SK-N-DZ (cell line): Measurements from ENCODE around the gene CALY.

Experiments
- DNase-seq: peaks from one replicate; pipeline ENCODE4 v3.0.0-alpha.2; 2015; ENCODE audit warnings: low spot score

The CALY gene

DNA sequence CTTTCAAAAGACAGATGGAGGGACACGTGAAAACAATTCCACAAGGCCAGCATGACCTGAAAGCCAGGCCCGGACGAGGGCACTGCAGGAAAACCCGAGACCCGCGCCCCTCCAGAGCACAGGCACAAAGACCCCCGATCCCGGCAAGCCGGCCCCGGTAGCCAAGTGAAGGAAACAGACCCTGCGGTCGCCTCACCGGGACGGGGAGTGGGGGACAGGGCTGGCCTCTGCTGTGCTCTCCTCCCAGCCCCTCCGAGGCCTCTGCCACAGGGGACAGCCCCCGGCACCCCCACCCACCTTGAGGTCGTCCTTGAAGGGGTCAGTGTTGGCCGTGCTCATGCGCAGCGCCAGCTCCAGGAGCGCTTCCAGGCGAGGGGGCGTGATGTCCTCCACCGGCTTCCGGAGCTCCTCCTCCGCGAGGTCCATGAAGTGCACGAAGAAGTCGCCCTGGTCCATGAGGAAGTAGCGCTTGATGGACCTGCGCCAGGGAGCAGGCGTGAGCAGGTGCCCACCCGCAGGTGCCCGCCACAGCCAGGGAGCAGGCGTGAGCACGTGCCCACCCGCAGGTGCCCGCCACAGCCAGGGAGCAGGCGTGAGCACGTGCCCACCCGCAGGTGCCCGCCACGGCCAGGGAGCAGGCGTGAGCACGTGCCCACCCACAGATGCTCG lies 48.7 kb downstream of the CALY start:
- DNase-seq, result no peak

DNA sequence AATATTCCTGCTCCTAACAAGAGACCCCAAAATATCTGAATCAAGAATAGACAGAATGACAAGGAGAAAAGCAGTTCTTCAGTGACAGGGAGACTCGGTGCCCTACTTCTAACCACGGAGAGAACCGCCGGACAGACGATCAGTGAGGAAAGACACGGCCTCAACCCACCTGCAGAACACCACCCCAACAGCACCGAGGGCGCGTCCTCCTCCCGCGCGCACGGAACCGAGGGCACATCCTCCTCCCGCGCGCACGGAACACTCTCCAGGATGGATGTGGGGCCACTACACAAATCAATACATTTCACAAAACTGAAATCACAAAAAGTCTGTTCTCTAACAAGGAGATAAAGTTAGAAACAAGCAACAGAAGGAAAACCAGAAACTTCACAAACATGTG lies 50.3 kb downstream of the CALY start:
- no peak for DNase-seq

DNA sequence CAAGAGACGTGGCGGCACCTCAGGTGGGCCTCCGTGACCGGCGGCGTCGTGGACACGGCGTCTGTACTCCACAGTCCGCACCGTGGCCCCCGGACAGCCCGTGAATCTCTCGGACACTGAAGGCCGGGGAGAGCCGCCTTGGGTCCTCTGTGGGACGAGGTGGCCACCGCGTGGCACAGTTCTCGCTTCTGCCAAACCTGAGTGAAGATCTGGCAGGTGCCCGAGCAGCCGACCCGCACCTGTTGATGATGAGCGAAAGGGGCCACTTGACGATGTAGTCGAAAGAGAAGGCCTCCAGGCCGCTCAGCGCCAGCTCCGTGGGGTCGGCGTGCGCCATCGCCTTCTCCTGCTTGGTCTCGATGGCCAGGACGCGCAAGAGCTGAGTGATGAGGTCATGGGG lies 51.5 kb downstream of the CALY start:
- no peak for DNase-seq

- no peak for DNase-seq
Observed at GRCh38 chr10:133283931-133284330, 52.8 kb downstream of the CALY start.

DNA sequence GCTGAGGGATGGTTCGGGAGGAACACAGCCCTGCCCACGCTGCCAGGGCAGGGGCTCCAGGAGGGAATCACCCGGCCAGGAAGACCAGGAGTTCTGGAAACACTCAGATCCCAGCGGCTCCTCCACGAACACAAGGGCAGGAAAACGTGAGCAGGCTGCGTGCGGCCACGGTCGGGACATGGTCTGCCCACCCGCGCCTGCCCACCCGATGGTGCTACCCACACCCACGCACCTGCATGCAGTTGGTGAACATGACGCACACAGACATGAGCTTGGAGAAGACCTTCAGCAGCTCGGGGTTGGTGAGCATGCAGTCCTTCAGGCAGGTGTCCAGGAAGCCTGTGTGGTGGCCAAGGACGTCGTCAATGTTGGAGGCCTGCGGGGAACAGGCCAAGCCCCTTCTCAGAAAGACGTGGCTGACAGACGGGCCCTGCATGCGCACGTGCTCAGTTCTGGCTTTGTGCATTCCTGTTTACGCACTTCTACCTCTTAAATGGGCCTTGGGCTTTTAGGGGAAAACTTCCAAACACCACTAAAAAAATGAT lies 53.8 kb downstream of the CALY start:
- DNase-seq, result no peak

GRCh38 chr10:133281628-133282372 lies 54.9 kb downstream of the CALY start:
- DNase-seq, result no peak

DNA sequence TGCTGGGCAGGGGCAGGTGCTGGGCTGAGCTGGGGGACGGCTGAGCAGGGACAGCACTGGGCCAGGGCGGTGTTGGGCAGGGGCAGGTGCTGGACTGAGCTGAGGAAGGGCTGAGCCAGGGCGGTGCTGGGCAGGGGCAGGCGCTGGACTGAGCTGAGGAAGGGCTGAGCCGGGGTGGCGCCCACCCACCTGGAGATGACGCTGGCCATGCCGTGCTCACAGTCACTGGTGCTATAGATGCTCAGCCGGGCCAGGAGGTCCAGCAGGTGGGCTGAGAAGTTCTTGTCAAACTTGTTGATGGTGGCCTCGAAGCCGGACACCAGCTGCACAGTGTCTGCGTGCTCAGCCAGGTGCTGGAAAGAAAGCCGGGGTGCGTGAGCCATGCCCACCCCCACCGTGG lies 55.6 kb downstream of the CALY start:
- no peak for DNase-seq

DNA sequence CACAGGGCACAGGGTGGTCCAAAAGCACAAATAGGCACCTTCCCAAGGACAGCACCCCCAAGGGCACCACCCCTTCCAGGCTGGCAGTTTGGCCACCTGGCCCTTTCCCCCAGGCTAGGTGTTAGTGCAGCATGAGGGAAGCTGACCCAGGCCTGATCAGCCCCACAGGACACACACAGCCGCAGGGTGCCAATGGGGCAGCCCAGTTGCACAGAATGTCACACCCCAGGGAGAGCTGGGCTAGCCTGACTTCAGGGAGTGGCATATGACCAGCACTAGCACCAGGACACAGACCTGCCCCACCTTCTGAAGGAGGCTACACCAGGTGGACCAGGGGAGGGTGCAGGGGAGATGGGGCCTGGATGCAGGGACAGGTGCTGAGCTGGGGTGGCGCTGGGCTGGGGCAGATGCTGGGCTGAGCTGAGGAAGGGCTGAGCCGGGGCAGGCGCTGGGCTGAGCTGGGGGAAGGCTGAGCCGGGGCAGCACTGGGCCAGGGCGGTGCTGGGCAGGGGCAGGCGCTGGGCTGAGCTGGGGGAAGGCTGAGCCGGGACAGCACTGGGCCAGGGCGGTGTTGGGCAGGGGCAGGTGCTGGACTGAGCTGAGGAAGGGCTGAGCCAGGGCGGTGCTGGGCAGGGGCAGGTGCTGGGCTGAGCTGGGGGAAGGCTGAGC lies 56.2 kb downstream of the CALY start:
- no peak for DNase-seq

DNA sequence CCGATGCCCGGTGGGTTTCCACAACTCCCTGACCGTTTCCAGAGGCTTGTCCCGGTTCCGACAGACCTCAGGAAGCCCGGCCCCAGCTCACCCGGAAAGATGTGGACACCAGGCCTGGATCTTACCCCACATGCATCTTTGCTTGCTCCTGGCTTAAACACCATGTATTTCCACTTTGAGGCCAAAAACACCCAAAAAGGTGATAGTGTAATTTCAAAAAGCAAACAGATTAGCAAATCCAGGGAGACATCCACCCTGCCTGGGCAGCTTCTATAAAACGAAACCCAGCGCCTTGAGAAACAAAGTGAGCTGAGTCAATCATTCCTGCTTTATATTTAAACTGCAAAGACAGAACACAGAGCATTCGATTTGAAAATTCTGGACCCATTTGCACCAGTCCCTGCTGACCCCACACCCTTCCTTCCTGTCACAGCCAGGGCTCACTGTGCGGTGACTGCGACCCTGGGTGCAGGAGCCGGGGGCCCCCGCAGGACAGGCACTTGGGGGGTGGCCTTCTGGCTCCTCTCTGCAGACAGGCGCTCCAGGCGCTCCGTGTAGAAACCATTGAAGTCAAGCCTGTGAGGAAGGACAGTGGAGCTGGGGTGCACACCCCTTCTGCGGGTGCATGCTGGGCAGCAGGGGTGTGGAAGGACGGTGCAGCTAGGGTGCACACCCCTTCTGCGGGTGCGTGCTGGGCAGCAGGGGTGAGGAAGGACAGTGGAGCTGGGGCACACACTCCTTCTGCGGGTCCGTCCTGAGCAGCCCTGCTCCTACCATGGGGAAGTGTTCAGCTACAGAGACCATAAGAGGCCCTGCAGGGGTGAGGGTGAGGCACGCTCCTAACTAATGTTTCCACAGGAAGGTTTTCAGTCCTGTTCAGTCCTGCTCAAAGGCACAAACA lies 57.1 kb downstream of the CALY start:
- no peak for DNase-seq

DNA sequence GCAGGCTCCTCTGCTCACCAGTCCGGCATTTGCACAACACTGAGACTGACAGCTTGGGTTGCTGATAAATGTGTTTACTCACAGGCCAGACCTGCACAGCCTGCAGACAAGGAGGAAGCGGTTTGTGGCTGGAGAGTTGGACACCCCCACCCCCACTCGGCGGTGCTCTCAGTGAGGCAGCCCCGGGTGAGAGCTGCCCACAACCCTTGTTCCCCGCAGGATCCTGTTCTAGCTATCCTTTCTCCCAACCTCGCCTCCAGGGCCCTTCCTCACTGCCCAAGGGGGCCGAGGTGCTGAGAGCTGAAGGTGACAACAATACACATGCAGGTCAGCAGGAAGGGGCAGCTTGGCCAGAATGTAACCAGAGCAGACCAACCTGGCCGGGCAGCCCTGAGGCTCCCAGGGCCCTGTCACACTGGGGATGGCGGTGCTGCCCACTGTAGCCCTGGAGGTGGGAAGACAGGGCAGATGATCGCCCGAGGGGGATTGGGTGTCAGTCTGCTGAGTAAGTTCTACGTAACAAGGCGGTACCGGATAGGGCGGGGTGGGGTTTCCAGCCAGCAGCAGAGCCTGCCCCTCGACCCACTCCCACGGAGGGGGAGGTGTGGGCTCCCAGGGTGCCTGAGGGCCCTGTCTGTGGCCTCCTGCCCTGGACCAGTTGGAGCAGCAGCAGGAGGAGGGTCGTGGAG lies 58.0 kb downstream of the CALY start:
- DNase-seq, result no peak

- DNase-seq, result no peak
Observed at GRCh38 chr10:133277993-133278576, 58.6 kb downstream of the CALY start.

GRCh38 chr10:133277277-133277992 lies 59.3 kb downstream of the CALY start:
- DNase-seq, result no peak

GRCh38 chr10:133276435-133277201 lies 60.1 kb downstream of the CALY start, which contains the start of gene ADAM8:
Gene ADAM8 (minus strand): TSS chr10:133276868. CDS start chr10:133276817, 51 bp downstream.
- DNase-seq, result peak; percentile 40

- DNase-seq, result no peak
Observed at GRCh38 chr10:133276100-133276434, 60.6 kb downstream of the CALY start.

DNA sequence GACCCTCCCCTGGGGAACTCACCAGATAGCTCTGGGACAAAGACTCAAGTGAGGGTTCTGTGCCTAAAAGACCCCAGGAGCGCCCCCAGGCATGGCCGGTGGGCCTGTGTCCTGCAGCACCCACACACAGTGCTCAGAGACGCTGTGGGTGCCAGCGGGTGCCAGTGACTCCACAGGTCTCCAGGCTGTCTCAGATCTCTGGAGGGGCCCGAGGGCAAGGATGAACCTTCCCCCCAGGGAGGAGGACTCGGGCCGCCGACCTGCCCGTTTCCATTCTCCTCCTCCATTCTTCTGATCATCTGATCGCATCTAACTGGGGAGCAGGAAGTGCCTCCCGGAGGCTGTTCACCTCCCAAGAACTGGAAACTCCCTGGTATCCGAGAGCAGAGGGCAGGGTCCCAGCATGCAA lies 61.0 kb downstream of the CALY start:
- DNase-seq, result peak; percentile 45

GRCh38 chr10:133274751-133275683 lies 61.7 kb downstream of the CALY start:
- no peak for DNase-seq
